GM12878 (cell line): ENCODE data around the gene JADE3. TPM values are rescaled to one million over a fixed set of nuclear protein-coding genes. Genes with fewer than 3 reads are reported as not detected.

ENCODE experiments used
- ATAC-seq: fragments of 200-7000 bp; cut with Tn5 transposase; 3 replicates; pipeline ENCODE4 v1.9.1; 2020; ENCODE audit warnings: mild to moderate bottlenecking, moderate library complexity
- BruUV-seq: library from RNA; stranded (reverse); fragments of 400-500 nt; replicated peaks from 2 replicates; lab custom pipeline; 2021; lab: Mats Ljungman, UMichigan
- CTCF ChIA-PET: fragments of 300-600 bp; sonication (Branson Sonifier 250); formaldehyde crosslinking; extraction: SDS; loops from one replicate; lab custom pipeline; 2021; ENCODE audit warnings: inconsistent platforms; lab: Yijun Ruan, JAX
- POLR2A ChIA-PET: fragments of 350-600 bp; formaldehyde crosslinking; extraction: SDS; loops from one replicate; lab custom pipeline; 2021; ENCODE audit warnings: inconsistent platforms; lab: Charles Lee
- RAD21 ChIA-PET: fragments of 300-600 bp; sonication (Branson Sonifier 250); formaldehyde crosslinking; loops from one replicate; lab custom pipeline; 2023; ENCODE audit warnings: antibody characterized with exemption; ENCODE audit not compliant: unreplicated experiment; lab: Charles Lee
- SMC1A ChIA-PET: fragments of 300-600 bp; sonication (Branson Sonifier 250); formaldehyde crosslinking; loops from one replicate; lab custom pipeline; 2023; ENCODE audit not compliant: unreplicated experiment, uncharacterized antibody; lab: Charles Lee
- DNase-seq: peaks from one replicate; pipeline ENCODE4 v3.0.0-alpha.2; 2011; ENCODE audit warnings: low read depth, low spot score
- FAIRE-seq: peaks from 3 replicates; lab custom pipeline; 2011; peaks lifted over from hg19 to GRCh38; lab: Jason Lieb, UNC
- H2AFZ ChIP-seq: 2 replicates; pipeline ENCODE4 v1.6.0; 2011; ENCODE audit warnings: low read depth, low read length, control low read depth; ENCODE audit not compliant: control insufficient read depth
- H3K27ac ChIP-seq: 2 replicates; pipeline ENCODE4 v1.5.1; 2011; ENCODE audit warnings: control low read depth; ENCODE audit not compliant: control insufficient read depth, insufficient read depth
- H3K27me3 ChIP-seq, 2 experiments: replicated peaks in 1 of 2; 2 replicates each; pipeline versions ENCODE4 v1.6.0 to v1.6.1; 2011; ENCODE audit warnings: low read length in 1 of 2; ENCODE audit not compliant: control insufficient read depth in 2 of 2, insufficient read depth in 2 of 2
- H3K36me3 ChIP-seq, 2 experiments: 2 replicates each; pipeline ENCODE4 v1.5.1; 2011; ENCODE audit warnings: low read length in 1 of 2; ENCODE audit not compliant: control insufficient read depth in 2 of 2, insufficient read depth in 2 of 2
- H3K4me1 ChIP-seq: 2 replicates; pipeline ENCODE4 v1.6.1; 2011; ENCODE audit warnings: mild to moderate bottlenecking, low read length, moderate library complexity, mixed read lengths; ENCODE audit not compliant: control insufficient read depth, insufficient read depth
- H3K4me2 ChIP-seq: 2 replicates; pipeline ENCODE4 v1.6.0; 2011; ENCODE audit warnings: control low read depth; ENCODE audit not compliant: control insufficient read depth, insufficient read depth
- H3K4me3 ChIP-seq: fragments of 200-600 bp; sonication (generic); 2 replicates; pipeline ENCODE4 v1.5.1; 2016
- H3K79me2 ChIP-seq: 2 replicates; pipeline ENCODE4 v1.6.0; 2011; ENCODE audit warnings: low read length; ENCODE audit not compliant: control insufficient read depth, insufficient read depth
- H3K9ac ChIP-seq: 2 replicates; pipeline ENCODE4 v1.8.0; 2011; ENCODE audit warnings: low read length, control low read depth, mixed read lengths; ENCODE audit not compliant: control insufficient read depth, insufficient read depth
- H3K9me3 ChIP-seq: replicated peaks from 3 replicates; pipeline ENCODE4 v1.5.1; 2011; ENCODE audit warnings: mild to moderate bottlenecking, low read length; ENCODE audit not compliant: control insufficient read depth, insufficient read depth
- H4K20me1 ChIP-seq: 2 replicates; pipeline ENCODE4 v1.6.0; 2011; ENCODE audit not compliant: control insufficient read depth, insufficient read depth
- CBX5 ChIP-seq: sonication (generic); IDR thresholded peaks from 2 replicates; pipeline ENCODE4 v1.6.1; 2016; ENCODE audit warnings: low read depth, moderate library complexity, mild to moderate bottlenecking, inconsistent platforms
- CHD1 ChIP-seq: IDR thresholded peaks from 2 replicates; pipeline ENCODE4 v1.6.1; 2012; ENCODE audit warnings: low read depth, low read length, improper control_type of control experiment
- DPF2 ChIP-seq: fragments of 450-650 bp; IDR thresholded peaks from 2 replicates; pipeline ENCODE4 v1.6.1; 2017; ENCODE audit warnings: mild to moderate bottlenecking
- E4F1 ChIP-seq: fragments of 450-650 bp; IDR thresholded peaks from 2 replicates; pipeline ENCODE4 v1.6.1; 2018; ENCODE audit warnings: borderline replicate concordance, mild to moderate bottlenecking; ENCODE audit not compliant: partially characterized antibody
- ETV6 ChIP-seq, 2 experiments: fragments of 450-650 bp in 1 of 2; IDR thresholded peaks in 1 of 2; conservative IDR thresholded peaks in 1 of 2; 2 replicates each; pipeline ENCODE4 v1.6.1; 2014; ENCODE audit warnings: antibody characterized with exemption in 1 of 2, borderline replicate concordance in 1 of 2, low read depth in 1 of 2, mild to moderate bottlenecking in 1 of 2, moderate library complexity in 1 of 2
- MTA2 ChIP-seq: fragments of 450-650 bp; IDR thresholded peaks from 2 replicates; pipeline ENCODE4 v1.6.1; 2016; ENCODE audit warnings: low read depth, mild to moderate bottlenecking, moderate library complexity
- MTA3 ChIP-seq: IDR thresholded peaks from 2 replicates; pipeline ENCODE4 v1.6.1; 2012; ENCODE audit warnings: low read length, inconsistent platforms, borderline replicate concordance
- NFYB ChIP-seq: IDR thresholded peaks from 2 replicates; pipeline ENCODE4 v1.6.1; 2011; ENCODE audit warnings: low read depth, mild to moderate bottlenecking, low read length, improper control_type of control experiment, moderate library complexity; ENCODE audit not compliant: insufficient read depth
- NRF1 ChIP-seq: conservative IDR thresholded peaks from 2 replicates; pipeline ENCODE4 v1.6.1; 2011; ENCODE audit warnings: mild to moderate bottlenecking, low read depth, low read length, improper control_type of control experiment
- RB1 ChIP-seq: fragments of 450-650 bp; formaldehyde crosslinking; IDR thresholded peaks from 2 replicates; pipeline ENCODE4 v1.6.1; 2017; ENCODE audit warnings: mild to moderate bottlenecking, borderline replicate concordance
- SMAD5 ChIP-seq: IDR thresholded peaks from 2 replicates; pipeline ENCODE4 v1.6.1; 2016; ENCODE audit warnings: antibody characterized with exemption, low read depth
- SP1 ChIP-seq: IDR thresholded peaks from one replicate; pipeline ENCODE4 v1.6.1; 2011; ENCODE audit warnings: low read depth, low read length
- STAT3 ChIP-seq: IDR thresholded peaks from 2 replicates; pipeline ENCODE4 v1.6.1; 2011; ENCODE audit warnings: low read depth, low read length, improper control_type of control experiment
- WGBS: methylation state at CpG from one replicate; pipeline ENCODE4 v1.1.6; 2016; ENCODE audit warnings: low lambda C conversion rate; ENCODE audit not compliant: insufficient replicate concordance, insufficient coverage; ENCODE audit errors: missing lambda C conversion rate; 5-methylcytosine and 5-hydroxymethylcytosine counted together
- in situ Hi-C: fragments of 300-500 bp; cut with MboI; formaldehyde crosslinking; loops from 9 replicates; pipeline ENCODE4 v1.14.3; 2018; ENCODE audit warnings: mixed read lengths
- intact Hi-C: fragments of 100-400 bp; cut with micrococcal nuclease; formaldehyde crosslinking; loops from one replicate; pipeline ENCODE4 v1.14.2; 2022; ENCODE audit not compliant: unreplicated experiment
- polyA plus RNA-seq, 11 experiments: library from polyadenylated mRNA; depleted of rRNA in 4 of 11; unstranded in 6 of 11; stranded (reverse) in 5 of 11; fragments of >200 nt; fragmentation: Nextera tagmentation in 4 of 11; fragmentation: Illumina TruSeq in 1 of 11; extraction: Ambion mirVana in 4 of 11; extraction: Trizol in 1 of 11; gene quantifications; 1 replicate in 1 of 11; 2 replicates in 10 of 11; pipeline versions ENCODE4 v1.2.1 to v1.2.3, GENCODE V29; 2011 to 2016; ENCODE audit warnings: inconsistent platforms in 2 of 11, missing spikeins in 2 of 11, low read depth in 1 of 11
- total RNA-seq, 4 experiments: library from RNA; depleted of rRNA in 3 of 4; stranded (reverse); fragments of >200 nt in 3 of 4; fragmentation: Illumina TruSeq in 1 of 4; extraction: Trizol in 1 of 4; gene quantifications; 2 replicates each; pipeline versions ENCODE4 v1.2.1 to v1.2.3, GENCODE V29; 2013 to 2021
- TF ChIP-seq, protein P1 (sequence below): IDR thresholded peaks from 2 replicates; pipeline ENCODE4 v1.6.1; 2011; ENCODE audit warnings: low read depth, mild to moderate bottlenecking, low read length, moderate library complexity, borderline replicate concordance; ENCODE audit errors: extremely low read depth
- TF ChIP-seq, protein P2 (sequence below): fragments of 450-650 bp; IDR thresholded peaks from 2 replicates; pipeline ENCODE4 v1.6.1; 2014; ENCODE audit warnings: mild to moderate bottlenecking
- TF ChIP-seq, protein P3 (sequence below): fragments of 450-650 bp; IDR thresholded peaks from 2 replicates; pipeline ENCODE4 v1.6.1; 2017; ENCODE audit warnings: low read depth, mild to moderate bottlenecking, moderate library complexity

The JADE3 gene
- total and polyA plus RNA-seq, 10 of the 15 experiments (the other 5 are each of a cell fraction or from before 2014, with no cell fraction given): 0.06 to 13.0 (median 0.65) TPM

DNA sequence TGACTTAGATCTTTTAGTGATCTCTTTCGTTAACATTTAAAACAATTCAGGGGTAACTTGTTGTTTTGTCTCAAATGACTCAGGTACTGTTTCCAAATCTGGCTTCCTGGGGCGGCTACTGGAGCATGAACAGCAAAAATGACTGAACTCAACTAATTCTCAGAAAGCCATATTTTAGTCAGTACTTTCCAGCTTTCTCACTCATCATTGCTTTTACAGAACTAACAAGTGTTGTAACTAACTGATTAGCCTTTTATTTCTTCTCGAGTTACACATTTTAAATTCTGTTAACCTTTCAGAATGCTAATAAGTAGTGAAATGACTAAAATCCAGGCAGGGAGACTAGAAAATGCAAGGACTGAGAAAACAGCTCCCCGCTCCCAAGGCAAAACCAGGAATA is 55.3 kb downstream of the JADE3 start:
- H3K4me2 ChIP-seq: peak overlapping the region; percentile 26; the same call in 1 of the 2 replicates
- ATAC-seq (peak; percentile 77), DNase-seq (peak; percentile 56), FAIRE-seq (peak; percentile 62)
- POLR2A ChIA-PET: no interaction called here
- intact Hi-C loops (loop anchor here (1.0 to 10.0 kb wide), 2 partner anchors 14 to 413 kb away; no protein-coding TSS in a partner anchor), in situ Hi-C loops (no loop called here)
- H3K79me2 ChIP-seq: no peaks in the 10 kb centered on the region; the same call in 1 of the 2 replicates
- CTCF ChIA-PET: interaction anchor here (2.0 to 2.5 kb wide), 2 partner anchors 10 to 63 kb away, joined by 6 to 16 read pairs; no protein-coding TSS in a partner anchor
- no peak overlapping the region for H3K9ac ChIP-seq
- no peaks in the 10 kb centered on the region for H3K36me3 ChIP-seq
- SMC1A ChIA-PET: interaction anchor here (1.4 to 1.8 kb wide), 2 partner anchors 10 to 22 kb away, joined by 3 to 5 read pairs; no protein-coding TSS in a partner anchor
- peaks cover 17% of the 10 kb centered on the region for H3K4me1 ChIP-seq
- BruUV-seq: no TSS peak
- RAD21 ChIA-PET: no interaction called here
- 0% methylated on average over 4 of the region's 4 CpGs for WGBS
- 0 out of 2 replicates have a peak overlapping the region, but pooled peaks have one; percentile 31 for H3K27ac ChIP-seq
- no peaks in the 10 kb centered on the region; the same call in 2 of the 3 replicates for H3K9me3 ChIP-seq
- H3K27me3 ChIP-seq: peaks cover 0 to 5% of the 10 kb centered on the region in 2 experiments; a peak in 1 of 4 replicates
- H4K20me1 ChIP-seq: no peaks in the 10 kb centered on the region
- H2AFZ ChIP-seq: no peak overlapping the region
- H3K4me3 ChIP-seq: no peak overlapping the region
- TF ChIP-seq SMAD5 (no peak), NFYB (no peak), SP1 (no peak), ETV6 (conservative IDR thresholded peaks at IDR 0.05 in 1 of 2, IDR thresholded peaks at IDR 0.05 in 1 of 2; ENCODE audit: borderline replicate concordance in 1 of 2, low read depth in 1 of 2) (peak in 1 of 2 experiments; percentile 42; a peak in 1 of 4 replicates), MTA2 (peak; percentile 89), CBX5 (0 out of 2 replicates have a peak, but pooled peaks have one; percentile 49), NRF1 (no peak), STAT3 (no peak), DPF2 (peak; percentile 82), E4F1 (no peak), CHD1 (no peak), RB1 (no peak), MTA3 (peak; percentile 68; the same call in 1 of the 2 replicates)
- TF ChIP-seq, protein P1, sequence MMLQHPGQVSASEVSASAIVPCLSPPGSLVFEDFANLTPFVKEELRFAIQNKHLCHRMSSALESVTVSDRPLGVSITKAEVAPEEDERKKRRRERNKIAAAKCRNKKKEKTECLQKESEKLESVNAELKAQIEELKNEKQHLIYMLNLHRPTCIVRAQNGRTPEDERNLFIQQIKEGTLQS: no peak
- TF ChIP-seq, protein P2, sequence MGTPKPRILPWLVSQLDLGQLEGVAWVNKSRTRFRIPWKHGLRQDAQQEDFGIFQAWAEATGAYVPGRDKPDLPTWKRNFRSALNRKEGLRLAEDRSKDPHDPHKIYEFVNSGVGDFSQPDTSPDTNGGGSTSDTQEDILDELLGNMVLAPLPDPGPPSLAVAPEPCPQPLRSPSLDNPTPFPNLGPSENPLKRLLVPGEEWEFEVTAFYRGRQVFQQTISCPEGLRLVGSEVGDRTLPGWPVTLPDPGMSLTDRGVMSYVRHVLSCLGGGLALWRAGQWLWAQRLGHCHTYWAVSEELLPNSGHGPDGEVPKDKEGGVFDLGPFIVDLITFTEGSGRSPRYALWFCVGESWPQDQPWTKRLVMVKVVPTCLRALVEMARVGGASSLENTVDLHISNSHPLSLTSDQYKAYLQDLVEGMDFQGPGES: no peak
- TF ChIP-seq, protein P3, sequence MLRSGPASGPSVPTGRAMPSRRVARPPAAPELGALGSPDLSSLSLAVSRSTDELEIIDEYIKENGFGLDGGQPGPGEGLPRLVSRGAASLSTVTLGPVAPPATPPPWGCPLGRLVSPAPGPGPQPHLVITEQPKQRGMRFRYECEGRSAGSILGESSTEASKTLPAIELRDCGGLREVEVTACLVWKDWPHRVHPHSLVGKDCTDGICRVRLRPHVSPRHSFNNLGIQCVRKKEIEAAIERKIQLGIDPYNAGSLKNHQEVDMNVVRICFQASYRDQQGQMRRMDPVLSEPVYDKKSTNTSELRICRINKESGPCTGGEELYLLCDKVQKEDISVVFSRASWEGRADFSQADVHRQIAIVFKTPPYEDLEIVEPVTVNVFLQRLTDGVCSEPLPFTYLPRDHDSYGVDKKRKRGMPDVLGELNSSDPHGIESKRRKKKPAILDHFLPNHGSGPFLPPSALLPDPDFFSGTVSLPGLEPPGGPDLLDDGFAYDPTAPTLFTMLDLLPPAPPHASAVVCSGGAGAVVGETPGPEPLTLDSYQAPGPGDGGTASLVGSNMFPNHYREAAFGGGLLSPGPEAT: peak; percentile 78; the same call in 1 of the 2 replicates
